ENCODE measurements around the gene ARHGAP26.

DNA sequence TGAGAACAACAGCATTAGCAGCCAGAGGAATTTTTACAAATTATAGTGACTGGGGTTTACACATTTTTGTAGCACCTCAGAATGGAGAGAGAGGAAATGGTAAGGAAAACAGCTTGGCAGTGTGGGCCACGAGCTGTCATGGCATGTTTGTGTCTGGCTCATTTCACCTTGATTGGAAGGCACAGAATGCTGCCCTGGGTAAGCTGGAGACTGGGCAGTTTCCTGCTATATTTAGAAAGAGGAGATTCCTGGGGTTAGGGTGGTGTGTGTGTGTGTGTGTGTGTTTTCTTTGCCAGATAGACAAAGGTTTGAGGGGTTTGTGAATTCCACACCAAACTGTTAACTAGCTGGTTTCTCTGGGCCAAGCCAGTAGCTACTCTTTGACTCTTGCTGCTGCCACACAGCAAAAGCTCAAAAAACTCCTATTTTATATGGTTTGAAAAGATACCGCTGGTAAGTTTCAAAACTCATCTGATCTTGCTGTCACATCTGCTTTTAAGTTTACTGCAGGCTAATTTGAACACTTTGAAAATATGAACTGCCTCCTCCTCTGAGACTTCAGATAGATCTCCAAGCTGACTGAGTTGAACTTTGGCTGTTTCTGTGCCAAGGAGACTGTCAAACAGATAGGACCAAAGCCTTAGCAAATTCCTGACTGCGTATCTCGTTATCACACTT is 9.1 kb downstream of the ARHGAP26 start:
- TF ChIP-seq, protein P1, sequence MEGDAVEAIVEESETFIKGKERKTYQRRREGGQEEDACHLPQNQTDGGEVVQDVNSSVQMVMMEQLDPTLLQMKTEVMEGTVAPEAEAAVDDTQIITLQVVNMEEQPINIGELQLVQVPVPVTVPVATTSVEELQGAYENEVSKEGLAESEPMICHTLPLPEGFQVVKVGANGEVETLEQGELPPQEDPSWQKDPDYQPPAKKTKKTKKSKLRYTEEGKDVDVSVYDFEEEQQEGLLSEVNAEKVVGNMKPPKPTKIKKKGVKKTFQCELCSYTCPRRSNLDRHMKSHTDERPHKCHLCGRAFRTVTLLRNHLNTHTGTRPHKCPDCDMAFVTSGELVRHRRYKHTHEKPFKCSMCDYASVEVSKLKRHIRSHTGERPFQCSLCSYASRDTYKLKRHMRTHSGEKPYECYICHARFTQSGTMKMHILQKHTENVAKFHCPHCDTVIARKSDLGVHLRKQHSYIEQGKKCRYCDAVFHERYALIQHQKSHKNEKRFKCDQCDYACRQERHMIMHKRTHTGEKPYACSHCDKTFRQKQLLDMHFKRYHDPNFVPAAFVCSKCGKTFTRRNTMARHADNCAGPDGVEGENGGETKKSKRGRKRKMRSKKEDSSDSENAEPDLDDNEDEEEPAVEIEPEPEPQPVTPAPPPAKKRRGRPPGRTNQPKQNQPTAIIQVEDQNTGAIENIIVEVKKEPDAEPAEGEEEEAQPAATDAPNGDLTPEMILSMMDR (IDR thresholded peaks at IDR 0.05 in 8 of 11, conservative IDR thresholded peaks at IDR 0.05 in 3 of 11), result no peak
- TF ChIP-seq POLR2A (IDR thresholded peaks at IDR 0.05), result no peak
